GM23338 (cell line): Measurements from ENCODE around the gene DOCK7. TPM values are rescaled to one million over a fixed set of nuclear protein-coding genes. Genes with fewer than 3 reads are reported as not detected.

Experiments used
- ATAC-seq: fragments of 200-7000 bp; cut with Tn5 transposase; 3 replicates; pipeline ENCODE4 v1.9.1; 2020
- DNase-seq: peaks from one replicate; pipeline ENCODE4 v3.0.0-alpha.2; 2015; ENCODE audit warnings: low spot score
- H2AFZ ChIP-seq: fragments of 200-600 bp; sonication (generic); 2 replicates; pipeline ENCODE4 v1.8.0; 2016; ENCODE audit warnings: antibody characterized with exemption, mild to moderate bottlenecking, moderate library complexity
- H3F3A ChIP-seq: fragments of 200-600 bp; sonication (generic); replicated peaks from 2 replicates; pipeline ENCODE4 v1.8.0; 2017; ENCODE audit warnings: antibody characterized with exemption, mixed run types, low read depth
- H3K27ac ChIP-seq: fragments of 200-600 bp; sonication (generic); 2 replicates; pipeline ENCODE4 v1.6.1; 2016; ENCODE audit warnings: low read depth
- H3K27me3 ChIP-seq: fragments of 200-600 bp; sonication (generic); 2 replicates; pipeline ENCODE4 v1.8.0; 2016; ENCODE audit warnings: mild to moderate bottlenecking, mixed run types, moderate library complexity; ENCODE audit not compliant: insufficient read depth
- H3K36me3 ChIP-seq: fragments of 200-600 bp; sonication (generic); 2 replicates; pipeline ENCODE4 v1.8.0; 2016; ENCODE audit warnings: mild to moderate bottlenecking; ENCODE audit not compliant: insufficient read depth
- H3K4me1 ChIP-seq: fragments of 200-600 bp; sonication (generic); 2 replicates; pipeline ENCODE4 v1.8.0; 2016; ENCODE audit warnings: mild to moderate bottlenecking, moderate library complexity; ENCODE audit not compliant: insufficient read depth
- H3K4me2 ChIP-seq: fragments of 200-600 bp; sonication (generic); 2 replicates; pipeline ENCODE4 v1.7.1; 2017; ENCODE audit warnings: mixed run types
- H3K4me3 ChIP-seq: fragments of 200-600 bp; sonication (generic); 2 replicates; pipeline ENCODE4 v1.6.1; 2016; ENCODE audit warnings: mixed run types
- H3K79me2 ChIP-seq: fragments of 200-600 bp; sonication (generic); replicated peaks from 2 replicates; pipeline ENCODE4 v1.8.0; 2017; ENCODE audit warnings: mild to moderate bottlenecking; ENCODE audit not compliant: insufficient read depth
- H3K9me2 ChIP-seq: fragments of 200-600 bp; sonication (generic); 2 replicates; pipeline ENCODE4 v1.8.0; 2017; ENCODE audit not compliant: insufficient read depth
- H4K20me1 ChIP-seq: fragments of 200-600 bp; sonication (generic); replicated peaks from 2 replicates; pipeline ENCODE4 v1.8.0; 2017; ENCODE audit warnings: mild to moderate bottlenecking; ENCODE audit not compliant: insufficient read depth
- H3K27ac Mint-ChIP-seq: 2 replicates; pipeline ENCODE4 v1.8.0; 2020; ENCODE audit warnings: inconsistent platforms, mild to moderate bottlenecking, moderate library complexity, mixed read lengths
- H3K27me3 Mint-ChIP-seq: 3 replicates; pipeline ENCODE4 v1.8.0; 2022; ENCODE audit warnings: low read depth, mild to moderate bottlenecking, moderate library complexity, mixed read lengths, inconsistent platforms; ENCODE audit not compliant: insufficient read depth, poor library complexity
- H3K36me3 Mint-ChIP-seq: 3 replicates; pipeline ENCODE4 v1.8.0; 2021; ENCODE audit warnings: low read depth, mild to moderate bottlenecking, inconsistent platforms, moderate library complexity, mixed read lengths
- H3K4me1 Mint-ChIP-seq: 3 replicates; pipeline ENCODE4 v1.8.0; 2020; ENCODE audit warnings: mild to moderate bottlenecking, inconsistent platforms, mixed read lengths
- H3K4me3 Mint-ChIP-seq: 3 replicates; pipeline ENCODE4 v1.8.0; 2021; ENCODE audit warnings: moderate library complexity, mild to moderate bottlenecking, inconsistent platforms, mixed read lengths
- H3K9me3 Mint-ChIP-seq: 3 replicates; pipeline ENCODE4 v1.8.0; 2020; ENCODE audit warnings: moderate library complexity, mild to moderate bottlenecking, inconsistent platforms, mixed read lengths
- CREB1 ChIP-seq: fragments of 250-450 bp; sonication (Bioruptor Pico); IDR thresholded peaks from 2 replicates; pipeline ENCODE4 v1.5.0; 2020; ENCODE audit warnings: low read depth, mild to moderate bottlenecking, moderate library complexity
- CTCF ChIP-seq, 2 experiments: fragments of 200-600 bp in 1 of 2; sonication (generic) in 1 of 2; conservative IDR thresholded peaks; 2 replicates each; pipeline versions ENCODE4 v1.5.1 to v1.6.1; 2016 to 2017; ENCODE audit warnings: antibody characterized with exemption in 2 of 2, low read depth in 2 of 2, mild to moderate bottlenecking in 2 of 2, moderate library complexity in 1 of 2
- EZH2phosphoT487 ChIP-seq: fragments of 200-600 bp; sonication (generic); IDR thresholded peaks from one replicate; pipeline ENCODE4 v1.8.1; 2018; ENCODE audit warnings: antibody characterized with exemption; ENCODE audit not compliant: unreplicated experiment
- JUNB ChIP-seq: IDR thresholded peaks from one replicate; pipeline ENCODE4 v1.6.1; 2016; ENCODE audit warnings: antibody characterized with exemption; ENCODE audit not compliant: unreplicated experiment
- NANOG ChIP-seq: IDR thresholded peaks from 2 replicates; pipeline ENCODE4 v1.6.1; 2016; ENCODE audit warnings: antibody characterized with exemption, borderline replicate concordance
- POLR2AphosphoS5 ChIP-seq: IDR thresholded peaks from 2 replicates; pipeline ENCODE4 v1.6.1; 2016; ENCODE audit warnings: antibody characterized with exemption, low read depth
- REST ChIP-seq: IDR thresholded peaks from one replicate; pipeline ENCODE4 v1.6.1; 2018; ENCODE audit warnings: antibody characterized with exemption; ENCODE audit not compliant: unreplicated experiment
- ZNF114 ChIP-seq: fragments of 250-450 bp; sonication (Bioruptor Pico); IDR thresholded peaks from 2 replicates; pipeline ENCODE4 v1.5.0; 2020; ENCODE audit warnings: mild to moderate bottlenecking, moderate library complexity
- ZNF331 ChIP-seq: fragments of 250-450 bp; sonication (Bioruptor Pico); IDR thresholded peaks from 2 replicates; pipeline ENCODE4 v1.5.0; 2020; ENCODE audit warnings: low read depth, mild to moderate bottlenecking, moderate library complexity
- polyA plus RNA-seq: library from polyadenylated mRNA; unstranded; fragments of >200 nt; fragmentation: Nextera tagmentation; extraction: Ambion mirVana; gene quantifications from 2 replicates; pipeline ENCODE4 v1.2.1, GENCODE V29; 2016
- total RNA-seq: library from RNA; depleted of rRNA; stranded (reverse); fragments of >200 nt; shearing (Covaris generic); gene quantifications from 2 replicates; pipeline ENCODE4 v1.2.3, GENCODE V29; 2014
- TF ChIP-seq, protein P1 (sequence below): IDR thresholded peaks from 2 replicates; pipeline ENCODE4 v1.6.1; 2016; ENCODE audit warnings: antibody characterized with exemption
- TF ChIP-seq, protein P2 (sequence below): fragments of 250-450 bp; sonication (Bioruptor Pico); IDR thresholded peaks from 2 replicates; pipeline ENCODE4 v1.5.0; 2020; ENCODE audit warnings: mild to moderate bottlenecking, moderate library complexity

The DOCK7 gene
- total and polyA plus RNA-seq, 2 experiments from 2014 or later: 20.5 to 37.3 TPM

DNA sequence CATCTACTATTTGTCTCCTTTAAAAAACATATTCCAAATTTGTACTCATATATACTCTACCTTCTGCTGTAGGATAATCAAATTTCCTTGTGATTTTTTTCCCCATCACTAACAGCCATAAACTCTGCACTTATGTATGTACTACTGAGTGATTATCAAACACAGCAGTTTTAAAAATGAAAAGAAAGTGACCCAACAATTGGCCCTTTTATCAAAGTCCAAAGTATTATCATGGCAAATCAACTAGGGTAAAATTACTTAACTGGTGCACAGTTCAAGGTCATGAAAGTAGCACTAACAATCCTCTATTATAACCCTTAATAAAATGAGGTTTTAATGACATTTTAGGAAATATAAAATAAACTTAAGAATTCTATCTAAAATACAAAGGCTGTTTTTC is 79.3 kb downstream of the DOCK7 start:
- no peaks in the 10 kb centered on the region for H3K36me3 ChIP-seq
- no peak overlapping the region for H3K4me3 ChIP-seq
- Mint-ChIP-seq H3K4me3 (no peak overlapping the region), H3K27ac (no peak overlapping the region), H3K4me1 (peaks cover 8% of the 10 kb centered on the region), H3K27me3 (peaks cover 3% of the 10 kb centered on the region), H3K36me3 (peaks cover 9% of the 10 kb centered on the region; the same call in 2 of the 3 replicates), H3K9me3 (no peaks in the 10 kb centered on the region)
- ATAC-seq (no peak), DNase-seq (no peak)
- no peaks in the 10 kb centered on the region for H3K79me2 ChIP-seq
- H4K20me1 ChIP-seq: no peaks in the 10 kb centered on the region
- no peaks in the 10 kb centered on the region for H3F3A ChIP-seq
- no peaks in the 10 kb centered on the region for H3K9me2 ChIP-seq
- TF ChIP-seq EZH2phosphoT487 (no peak), NANOG (no peak), ZNF114 (CRISPR knock-in tag) (no peak), POLR2AphosphoS5 (no peak), CTCF (conservative IDR thresholded peaks at IDR 0.05; ENCODE audit: low read depth in 2 of 2) (no peak), CREB1 (no peak)
- TF ChIP-seq, protein P1, sequence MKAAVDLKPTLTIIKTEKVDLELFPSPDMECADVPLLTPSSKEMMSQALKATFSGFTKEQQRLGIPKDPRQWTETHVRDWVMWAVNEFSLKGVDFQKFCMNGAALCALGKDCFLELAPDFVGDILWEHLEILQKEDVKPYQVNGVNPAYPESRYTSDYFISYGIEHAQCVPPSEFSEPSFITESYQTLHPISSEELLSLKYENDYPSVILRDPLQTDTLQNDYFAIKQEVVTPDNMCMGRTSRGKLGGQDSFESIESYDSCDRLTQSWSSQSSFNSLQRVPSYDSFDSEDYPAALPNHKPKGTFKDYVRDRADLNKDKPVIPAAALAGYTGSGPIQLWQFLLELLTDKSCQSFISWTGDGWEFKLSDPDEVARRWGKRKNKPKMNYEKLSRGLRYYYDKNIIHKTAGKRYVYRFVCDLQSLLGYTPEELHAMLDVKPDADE: no peak
- no peaks in the 10 kb centered on the region for H3K27me3 ChIP-seq
- H2AFZ ChIP-seq: no peak overlapping the region
- H3K4me2 ChIP-seq: no peak overlapping the region
- no peaks in the 10 kb centered on the region for H3K4me1 ChIP-seq
- H3K27ac ChIP-seq: no peak overlapping the region

DNA sequence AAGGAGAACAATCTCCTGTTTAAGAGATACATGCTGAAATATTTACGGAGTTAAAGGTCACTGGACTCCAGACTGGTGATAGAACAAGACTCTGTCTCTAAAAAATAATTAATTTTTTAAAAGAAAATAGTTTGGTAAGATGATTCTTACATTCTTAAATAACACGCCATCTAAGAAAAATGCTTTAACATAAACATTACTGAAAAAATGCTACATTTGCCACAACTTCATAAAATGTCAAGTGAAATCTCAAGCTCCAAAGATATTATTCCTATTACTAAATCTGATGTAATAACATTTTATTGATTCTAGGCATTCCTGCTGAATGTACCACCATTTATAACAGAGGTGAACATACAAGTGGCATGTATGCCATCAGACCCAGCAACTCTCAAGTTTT is 86.7 kb downstream of the DOCK7 start:
- H3K79me2 ChIP-seq: no peaks in the 10 kb centered on the region
- no peak for ATAC-seq
- Mint-ChIP-seq H3K36me3 (no peaks in the 10 kb centered on the region), H3K27ac (no peak overlapping the region), H3K9me3 (no peaks in the 10 kb centered on the region), H3K4me1 (no peaks in the 10 kb centered on the region), H3K4me3 (no peak overlapping the region), H3K27me3 (no peaks in the 10 kb centered on the region)
- no peaks in the 10 kb centered on the region for H3F3A ChIP-seq
- H3K9me2 ChIP-seq: no peaks in the 10 kb centered on the region
- H4K20me1 ChIP-seq: no peaks in the 10 kb centered on the region
- H3K36me3 ChIP-seq: no peaks in the 10 kb centered on the region
- H3K4me3 ChIP-seq: no peak overlapping the region
- no peak overlapping the region for H2AFZ ChIP-seq
- no peaks in the 10 kb centered on the region for H3K4me1 ChIP-seq
- H3K27ac ChIP-seq: no peak overlapping the region
- DNase-seq: no peak
- no peaks in the 10 kb centered on the region for H3K27me3 ChIP-seq
- H3K4me2 ChIP-seq: no peak overlapping the region
- TF ChIP-seq, protein P2, sequence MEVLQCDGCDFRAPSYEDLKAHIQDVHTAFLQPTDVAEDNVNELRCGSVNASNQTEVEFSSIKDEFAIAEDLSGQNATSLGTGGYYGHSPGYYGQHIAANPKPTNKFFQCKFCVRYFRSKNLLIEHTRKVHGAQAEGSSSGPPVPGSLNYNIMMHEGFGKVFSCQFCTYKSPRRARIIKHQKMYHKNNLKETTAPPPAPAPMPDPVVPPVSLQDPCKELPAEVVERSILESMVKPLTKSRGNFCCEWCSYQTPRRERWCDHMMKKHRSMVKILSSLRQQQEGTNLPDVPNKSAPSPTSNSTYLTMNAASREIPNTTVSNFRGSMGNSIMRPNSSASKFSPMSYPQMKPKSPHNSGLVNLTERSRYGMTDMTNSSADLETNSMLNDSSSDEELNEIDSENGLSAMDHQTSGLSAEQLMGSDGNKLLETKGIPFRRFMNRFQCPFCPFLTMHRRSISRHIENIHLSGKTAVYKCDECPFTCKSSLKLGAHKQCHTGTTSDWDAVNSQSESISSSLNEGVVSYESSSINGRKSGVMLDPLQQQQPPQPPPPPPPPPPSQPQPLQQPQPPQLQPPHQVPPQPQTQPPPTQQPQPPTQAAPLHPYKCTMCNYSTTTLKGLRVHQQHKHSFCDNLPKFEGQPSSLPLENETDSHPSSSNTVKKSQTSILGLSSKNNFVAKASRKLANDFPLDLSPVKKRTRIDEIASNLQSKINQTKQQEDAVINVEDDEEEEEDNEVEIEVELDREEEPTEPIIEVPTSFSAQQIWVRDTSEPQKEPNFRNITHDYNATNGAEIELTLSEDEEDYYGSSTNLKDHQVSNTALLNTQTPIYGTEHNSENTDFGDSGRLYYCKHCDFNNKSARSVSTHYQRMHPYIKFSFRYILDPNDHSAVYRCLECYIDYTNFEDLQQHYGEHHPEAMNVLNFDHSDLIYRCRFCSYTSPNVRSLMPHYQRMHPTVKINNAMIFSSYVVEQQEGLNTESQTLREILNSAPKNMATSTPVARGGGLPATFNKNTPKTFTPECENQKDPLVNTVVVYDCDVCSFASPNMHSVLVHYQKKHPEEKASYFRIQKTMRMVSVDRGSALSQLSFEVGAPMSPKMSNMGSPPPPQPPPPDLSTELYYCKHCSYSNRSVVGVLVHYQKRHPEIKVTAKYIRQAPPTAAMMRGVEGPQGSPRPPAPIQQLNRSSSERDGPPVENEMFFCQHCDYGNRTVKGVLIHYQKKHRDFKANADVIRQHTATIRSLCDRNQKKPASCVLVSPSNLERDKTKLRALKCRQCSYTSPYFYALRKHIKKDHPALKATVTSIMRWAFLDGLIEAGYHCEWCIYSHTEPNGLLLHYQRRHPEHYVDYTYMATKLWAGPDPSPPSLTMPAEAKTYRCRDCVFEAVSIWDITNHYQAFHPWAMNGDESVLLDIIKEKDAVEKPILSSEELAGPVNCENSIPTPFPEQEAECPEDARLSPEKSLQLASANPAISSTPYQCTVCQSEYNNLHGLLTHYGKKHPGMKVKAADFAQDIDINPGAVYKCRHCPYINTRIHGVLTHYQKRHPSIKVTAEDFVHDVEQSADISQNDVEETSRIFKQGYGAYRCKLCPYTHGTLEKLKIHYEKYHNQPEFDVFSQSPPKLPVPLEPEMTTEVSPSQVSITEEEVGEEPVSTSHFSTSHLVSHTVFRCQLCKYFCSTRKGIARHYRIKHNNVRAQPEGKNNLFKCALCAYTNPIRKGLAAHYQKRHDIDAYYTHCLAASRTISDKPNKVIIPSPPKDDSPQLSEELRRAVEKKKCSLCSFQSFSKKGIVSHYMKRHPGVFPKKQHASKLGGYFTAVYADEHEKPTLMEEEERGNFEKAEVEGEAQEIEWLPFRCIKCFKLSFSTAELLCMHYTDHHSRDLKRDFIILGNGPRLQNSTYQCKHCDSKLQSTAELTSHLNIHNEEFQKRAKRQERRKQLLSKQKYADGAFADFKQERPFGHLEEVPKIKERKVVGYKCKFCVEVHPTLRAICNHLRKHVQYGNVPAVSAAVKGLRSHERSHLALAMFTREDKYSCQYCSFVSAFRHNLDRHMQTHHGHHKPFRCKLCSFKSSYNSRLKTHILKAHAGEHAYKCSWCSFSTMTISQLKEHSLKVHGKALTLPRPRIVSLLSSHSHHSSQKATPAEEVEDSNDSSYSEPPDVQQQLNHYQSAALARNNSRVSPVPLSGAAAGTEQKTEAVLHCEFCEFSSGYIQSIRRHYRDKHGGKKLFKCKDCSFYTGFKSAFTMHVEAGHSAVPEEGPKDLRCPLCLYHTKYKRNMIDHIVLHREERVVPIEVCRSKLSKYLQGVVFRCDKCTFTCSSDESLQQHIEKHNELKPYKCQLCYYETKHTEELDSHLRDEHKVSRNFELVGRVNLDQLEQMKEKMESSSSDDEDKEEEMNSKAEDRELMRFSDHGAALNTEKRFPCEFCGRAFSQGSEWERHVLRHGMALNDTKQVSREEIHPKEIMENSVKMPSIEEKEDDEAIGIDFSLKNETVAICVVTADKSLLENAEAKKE (CRISPR knock-in tag): no peak
- TF ChIP-seq EZH2phosphoT487 (no peak), REST (no peak), ZNF331 (CRISPR knock-in tag) (no peak), JUNB (no peak)
